ELF-1 (cell line): ENCODE results near the gene GADD45GIP1.
"Not testable (repeated sequence)": the region's sequence is repeated elsewhere in the genome, so short reads cannot be mapped to it uniquely, and the experiment has no call there.

Experiments
- DNase-seq: peaks from one replicate; pipeline ENCODE4 v3.0.0-alpha.2; 2016; ENCODE audit warnings: low read depth, low spot score

GADD45GIP1 gene

GRCh38 chr19:12957389-12957952, 448 bp upstream of the GADD45GIP1 start:
- not testable (repeated sequence) for DNase-seq

DNA sequence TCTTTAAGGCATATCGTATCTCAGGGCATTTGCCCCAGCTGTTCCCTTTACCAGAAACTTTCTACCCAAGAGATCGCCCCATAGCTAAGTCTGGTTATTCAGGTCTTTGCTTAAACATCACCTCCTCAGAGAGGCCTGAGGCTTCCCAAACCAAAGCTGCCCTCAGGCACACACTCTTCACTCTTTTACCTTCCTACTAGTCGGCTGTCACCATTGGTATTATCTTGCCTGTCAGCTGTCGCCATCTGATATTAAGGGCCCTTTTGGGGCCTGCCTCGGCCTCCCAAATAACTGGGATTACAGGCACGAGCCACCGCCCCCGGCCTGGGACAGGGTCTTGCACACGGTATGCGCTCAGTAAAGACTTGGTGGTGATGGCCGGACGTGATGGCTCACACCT, 1.0 kb downstream of the GADD45GIP1 start:
- DNase-seq: peak; percentile 60

DNA sequence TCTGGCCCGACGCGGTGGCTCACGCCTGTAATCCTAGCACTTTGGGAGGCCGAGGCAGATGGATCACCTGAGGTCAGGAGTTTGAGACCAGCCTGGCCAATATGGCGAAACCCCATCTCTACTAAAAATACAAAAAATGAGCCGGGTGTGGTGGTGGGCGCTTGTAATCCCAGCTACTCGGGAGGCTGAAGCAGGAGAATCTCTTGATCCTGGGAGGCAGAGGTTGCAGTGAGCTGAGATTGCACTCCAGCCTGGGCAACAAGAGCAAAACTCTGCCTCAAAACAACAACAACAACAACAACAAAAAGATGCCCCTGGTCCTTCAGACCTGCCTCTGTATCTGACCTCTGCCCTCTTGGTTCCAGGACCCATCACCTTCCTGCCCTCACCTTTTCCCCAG, 1.4 kb downstream of the GADD45GIP1 start:
- not testable (repeated sequence) for DNase-seq

GRCh38 chr19:12954612-12954962, 2.4 kb downstream of the GADD45GIP1 start:
- no peak for DNase-seq

DNA sequence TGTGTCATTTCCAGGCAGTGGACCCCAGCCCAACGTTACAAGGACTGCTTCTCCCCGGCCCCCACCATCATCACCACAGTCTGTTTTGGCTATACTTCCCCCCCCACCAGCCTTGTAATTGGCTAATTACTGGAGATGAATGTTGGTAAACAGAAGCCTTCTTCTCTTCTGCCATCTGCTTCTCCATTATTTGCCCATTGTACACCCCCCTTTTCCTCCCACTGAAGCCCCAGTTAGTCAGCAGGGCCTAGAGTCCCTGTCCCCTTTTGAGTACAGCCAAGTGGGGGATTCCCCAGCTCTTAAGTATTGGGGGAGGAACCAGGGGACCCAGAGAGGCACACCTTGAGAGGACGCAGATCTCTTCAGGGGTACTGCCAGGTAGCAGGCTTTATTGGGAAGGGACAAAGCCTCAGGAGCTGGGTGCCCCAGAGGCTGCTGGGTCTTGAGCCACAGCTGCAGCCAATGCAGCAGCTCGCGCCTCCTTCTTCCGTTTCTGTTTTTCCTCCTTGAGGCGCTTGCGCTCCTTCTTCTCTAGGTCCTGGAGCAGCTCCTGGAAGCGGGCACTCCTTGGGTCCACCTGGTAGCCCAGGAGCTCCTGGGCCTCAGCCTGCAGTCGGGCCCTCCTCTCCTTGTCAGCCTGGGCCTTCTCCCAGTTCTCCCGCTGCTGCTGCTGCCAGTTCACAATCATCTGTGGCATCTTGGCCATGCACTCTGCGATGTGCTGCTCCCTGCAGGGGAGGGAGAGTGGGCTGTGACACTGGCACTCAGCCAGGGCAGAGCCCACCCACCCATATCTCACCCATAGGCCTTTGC, 3.0 kb downstream of the GADD45GIP1 start:
- DNase-seq: no peak

GRCh38 chr19:12953138-12953798, 3.8 kb downstream of the GADD45GIP1 start:
- no peak for DNase-seq

GRCh38 chr19:12952488-12953137, 4.4 kb downstream of the GADD45GIP1 start:
- peak; percentile 24 for DNase-seq

DNA sequence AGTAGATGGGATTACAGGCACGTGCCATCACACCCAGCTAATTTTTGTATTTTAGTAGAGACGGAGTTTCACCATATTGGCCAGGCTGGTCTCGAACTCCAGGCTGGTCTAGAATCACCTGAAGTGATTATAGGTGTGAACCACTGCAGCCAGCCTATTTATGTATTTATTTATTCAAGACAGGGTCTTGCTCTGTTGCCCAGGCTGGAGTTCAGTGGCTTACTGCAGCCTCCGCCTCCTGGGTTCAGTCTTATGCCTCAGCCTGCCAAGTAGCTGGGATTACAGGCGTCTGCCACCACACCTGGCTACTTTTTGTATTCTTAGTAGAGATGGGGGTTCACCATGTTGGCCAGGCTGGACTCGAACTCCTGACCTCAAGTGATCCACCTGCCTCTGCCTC, 5.0 kb downstream of the GADD45GIP1 start:
- DNase-seq: not testable (repeated sequence)

- DNase-seq: no peak
These were observed 7.4 kb downstream of the GADD45GIP1 start for GRCh38 chr19:12949363-12950283.

DNA sequence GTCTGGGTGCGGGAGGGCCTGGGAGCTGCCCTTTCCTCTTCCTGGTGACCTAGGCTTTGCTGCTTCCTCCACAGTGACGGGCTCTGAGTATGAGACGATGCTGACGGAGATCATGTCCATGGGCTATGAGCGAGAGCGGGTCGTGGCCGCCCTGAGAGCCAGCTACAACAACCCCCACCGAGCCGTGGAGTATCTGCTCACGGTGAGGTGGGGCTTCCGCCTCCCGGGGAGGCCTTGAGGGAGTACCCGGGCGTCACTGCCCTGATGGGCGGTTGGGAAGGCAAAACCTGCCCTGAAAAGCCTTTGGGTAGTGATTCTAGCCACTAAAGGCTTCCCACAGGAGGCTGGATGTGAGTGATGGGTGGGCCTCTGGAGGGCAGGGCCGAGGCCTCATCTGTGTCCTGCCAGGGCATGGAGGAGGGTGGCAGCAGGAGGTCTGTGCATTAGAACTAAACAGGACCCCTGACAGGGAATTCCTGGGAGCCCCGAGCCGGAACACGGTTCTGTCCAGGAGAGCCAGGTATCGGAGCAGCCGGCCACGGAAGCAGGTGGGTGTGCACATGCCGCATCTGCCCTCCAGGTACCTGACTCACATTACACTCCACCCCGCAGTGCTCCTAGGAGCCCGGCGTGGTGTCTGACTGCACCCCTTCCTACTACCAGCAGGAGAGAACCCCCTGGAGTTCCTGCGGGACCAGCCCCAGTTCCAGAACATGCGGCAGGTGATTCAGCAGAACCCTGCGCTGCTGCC, 8.2 kb downstream of the GADD45GIP1 start:
- no peak for DNase-seq

- DNase-seq: no peak
These were observed 9.1 kb downstream of the GADD45GIP1 start for GRCh38 chr19:12947702-12948611.

DNA sequence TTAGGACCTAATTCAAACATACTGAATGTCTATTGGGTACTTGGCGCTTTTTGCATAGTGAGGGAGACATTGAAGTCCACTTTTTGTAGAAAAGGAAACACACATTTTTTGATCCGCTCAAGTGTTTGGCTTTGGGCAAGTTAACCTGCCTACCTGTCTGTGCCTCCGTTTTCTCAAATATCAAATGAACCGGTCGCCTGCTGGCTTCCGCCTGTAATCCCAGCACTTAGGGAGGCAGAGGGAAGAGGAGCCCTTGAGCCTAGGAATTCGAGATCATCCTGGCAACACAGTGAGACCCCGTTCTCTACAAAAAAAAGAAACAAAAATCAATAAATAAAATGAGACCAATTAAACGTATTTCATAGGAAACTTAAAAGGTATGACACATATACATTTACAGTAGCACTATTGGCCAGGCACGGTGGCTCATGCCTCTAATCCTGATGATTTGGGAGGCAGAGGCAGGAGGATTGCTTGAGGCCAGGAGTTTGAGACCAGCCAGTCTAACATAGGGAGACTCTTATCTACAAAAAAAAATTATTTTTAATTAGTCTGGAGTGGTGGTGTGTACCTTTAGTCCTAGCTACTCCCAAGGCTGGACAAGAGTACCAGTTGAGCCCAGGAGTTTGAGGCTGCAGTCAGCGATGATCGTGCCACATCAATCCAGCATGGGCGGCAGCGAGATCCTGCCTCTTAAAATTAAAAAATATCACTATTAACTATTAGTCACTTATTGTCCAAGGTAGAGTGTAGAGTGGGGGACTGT, 10.1 kb downstream of the GADD45GIP1 start:
- DNase-seq: peak; percentile 32

DNA sequence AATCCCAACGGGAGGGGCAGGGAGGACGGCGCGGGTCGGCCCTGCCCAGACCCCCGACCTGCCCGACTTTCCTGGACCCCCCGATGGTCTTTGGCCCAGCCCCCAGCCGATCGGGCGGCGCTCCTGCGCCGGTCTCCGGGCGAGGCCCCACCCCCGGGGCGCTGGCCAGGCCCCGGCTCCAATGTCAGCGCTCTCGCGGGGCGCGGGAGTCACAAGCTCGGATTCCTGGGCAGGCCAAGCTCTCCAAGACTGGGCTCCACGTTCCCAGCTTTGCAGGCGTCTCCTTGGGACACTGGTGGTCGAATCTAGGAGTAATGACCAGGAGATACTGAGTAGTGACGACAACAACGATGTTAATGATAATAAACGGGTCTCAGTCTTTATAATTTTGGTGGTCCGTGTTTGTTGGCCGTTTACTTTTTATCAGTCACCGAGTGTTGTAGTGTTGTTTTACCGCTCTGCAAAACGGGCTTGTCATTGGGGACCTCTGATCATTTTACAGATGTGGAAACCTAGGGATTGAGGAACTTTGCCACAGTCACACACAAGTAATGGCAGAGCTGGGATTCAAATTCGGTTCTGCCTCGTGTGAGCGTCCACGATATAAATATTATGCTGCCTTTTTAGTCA, 10.8 kb downstream of the GADD45GIP1 start:
- DNase-seq: peak; percentile 93

GRCh38 chr19:12945479-12946091, 11.4 kb downstream of the GADD45GIP1 start, which contains the start of gene RAD23A:
RAD23A (plus strand) TSS chr19:12945862; CDS start chr19:12945949, 87 bp downstream.
- peak; percentile 99 for DNase-seq

- DNase-seq: no peak
These were observed 12.8 kb downstream of the GADD45GIP1 start for GRCh38 chr19:12944104-12944674.

- DNase-seq: no peak
These were observed 13.5 kb downstream of the GADD45GIP1 start for GRCh38 chr19:12943437-12944044.

GRCh38 chr19:12940897-12941296, 16.1 kb downstream of the GADD45GIP1 start:
- no peak for DNase-seq
